Measurements from ENCODE around the gene FAM216B. TPM values are rescaled to one million over a fixed set of nuclear protein-coding genes. Genes with fewer than 3 reads are reported as not detected.

The FAM216B gene
- total and polyA plus RNA-seq, 2 of the 13 experiments (the other 11 are each of a cell fraction or from before 2014, with no cell fraction given) = not detected

DNA sequence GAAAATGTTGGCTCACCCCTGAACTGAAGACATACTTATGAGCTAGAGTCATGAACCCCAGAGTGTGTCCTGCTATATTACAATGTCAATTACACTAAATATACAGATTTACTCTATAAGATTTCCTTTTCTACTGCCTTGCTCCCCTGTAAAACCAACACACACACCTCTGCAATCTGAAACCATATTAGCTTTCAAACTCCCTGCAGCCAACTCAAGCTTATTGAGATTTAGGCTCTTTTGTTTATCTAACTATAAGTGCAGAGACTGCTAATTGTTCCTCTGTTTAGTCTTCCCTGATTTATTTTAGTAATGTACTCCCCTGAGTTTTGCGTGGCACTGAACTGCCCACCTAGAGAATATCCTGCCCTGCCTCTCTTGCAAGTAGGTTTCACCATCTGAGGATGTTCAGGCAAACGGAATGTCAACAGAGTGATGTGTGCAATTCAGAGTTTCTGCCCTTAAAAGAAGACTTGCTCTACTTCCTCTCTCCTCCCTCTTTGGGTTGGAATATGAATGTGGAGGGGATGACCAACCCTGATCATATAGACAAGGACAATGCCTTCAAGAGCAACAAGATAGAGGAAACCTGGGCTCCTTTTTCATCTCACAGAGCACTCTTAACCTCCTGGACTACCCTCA is 22.3 kb downstream of the FAM216B start:
- Histone ChIP-seq H3K4me1 (ENCODE audit: insufficient read depth, low read length) (no peaks in the 10 kb centered on the region), H3K9ac (ENCODE audit: insufficient read depth, low read depth, low read length) (no peak overlapping the region), H3K4me2 (ENCODE audit: low read depth, low read length) (no peak overlapping the region), H3K27ac (ENCODE audit: extremely low read length, insufficient read depth, low read length) (no peak overlapping the region), H4K20me1 (ENCODE audit: insufficient read depth, low read length) (no peaks in the 10 kb centered on the region), H3K36me3 (replicated peaks in 1 of 2; ENCODE audit: control insufficient read depth in 1 of 2, insufficient read depth in 2 of 2, low read length in 2 of 2) (no peaks in the 10 kb centered on the region), H3K79me2 (ENCODE audit: insufficient read depth, low read length) (no peaks in the 10 kb centered on the region), H3K4me3 (replicated peaks in 1 of 3; ENCODE audit: insufficient read depth in 1 of 3, low read depth in 2 of 3, low read length in 3 of 3) (no peak overlapping the region), H3K9me3 (ENCODE audit: low read length) (no peaks in the 10 kb centered on the region), H3K27me3 (ENCODE audit: control insufficient read depth in 1 of 2, insufficient read depth in 2 of 2, low read length in 2 of 2) (no peaks in the 10 kb centered on the region; a peak in 1 of 5 replicates), H2AFZ (ENCODE audit: low read length) (no peak overlapping the region)
- POLR2A ChIA-PET = no interaction called here
- TF ChIP-seq IRF2 (CRISPR knock-in tag; IDR thresholded peaks at IDR 0.05) = no peak
- TF ChIP-seq ZNF746 (CRISPR knock-in tag; IDR thresholded peaks at IDR 0.05) = no peak
- TF ChIP-seq MBD4 (IDR thresholded peaks at IDR 0.05; ENCODE audit: borderline replicate concordance, low read length) = no peak
- TF ChIP-seq KLF6 (CRISPR knock-in tag; IDR thresholded peaks at IDR 0.05) = no peak
- TF ChIP-seq THAP11 (CRISPR knock-in tag; IDR thresholded peaks at IDR 0.05) = no peak
- TF ChIP-seq ZNF331 (CRISPR knock-in tag; IDR thresholded peaks at IDR 0.05) = no peak
- TF ChIP-seq ZNF577 (CRISPR knock-in tag; IDR thresholded peaks at IDR 0.05; ENCODE audit: borderline replicate concordance, low read depth) = no peak
- TF ChIP-seq ZNF430 (CRISPR knock-in tag; IDR thresholded peaks at IDR 0.05) = no peak
- TF ChIP-seq, protein P1, sequence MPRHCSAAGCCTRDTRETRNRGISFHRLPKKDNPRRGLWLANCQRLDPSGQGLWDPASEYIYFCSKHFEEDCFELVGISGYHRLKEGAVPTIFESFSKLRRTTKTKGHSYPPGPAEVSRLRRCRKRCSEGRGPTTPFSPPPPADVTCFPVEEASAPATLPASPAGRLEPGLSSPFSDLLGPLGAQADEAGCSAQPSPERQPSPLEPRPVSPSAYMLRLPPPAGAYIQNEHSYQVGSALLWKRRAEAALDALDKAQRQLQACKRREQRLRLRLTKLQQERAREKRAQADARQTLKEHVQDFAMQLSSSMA (CRISPR knock-in tag; IDR thresholded peaks at IDR 0.05) = no peak
- no peak for TF ChIP-seq ELF3 (CRISPR knock-in tag; IDR thresholded peaks at IDR 0.05)
- no peak for TF ChIP-seq KDM4B (CRISPR knock-in tag; IDR thresholded peaks at IDR 0.05)
- no peak for TF ChIP-seq ZNF10 (CRISPR knock-in tag; IDR thresholded peaks at IDR 0.05; ENCODE audit: borderline replicate concordance, low read depth)
- TF ChIP-seq ZFP41 (CRISPR knock-in tag; IDR thresholded peaks at IDR 0.05; ENCODE audit: borderline replicate concordance) = no peak
- TF ChIP-seq, protein P2, sequence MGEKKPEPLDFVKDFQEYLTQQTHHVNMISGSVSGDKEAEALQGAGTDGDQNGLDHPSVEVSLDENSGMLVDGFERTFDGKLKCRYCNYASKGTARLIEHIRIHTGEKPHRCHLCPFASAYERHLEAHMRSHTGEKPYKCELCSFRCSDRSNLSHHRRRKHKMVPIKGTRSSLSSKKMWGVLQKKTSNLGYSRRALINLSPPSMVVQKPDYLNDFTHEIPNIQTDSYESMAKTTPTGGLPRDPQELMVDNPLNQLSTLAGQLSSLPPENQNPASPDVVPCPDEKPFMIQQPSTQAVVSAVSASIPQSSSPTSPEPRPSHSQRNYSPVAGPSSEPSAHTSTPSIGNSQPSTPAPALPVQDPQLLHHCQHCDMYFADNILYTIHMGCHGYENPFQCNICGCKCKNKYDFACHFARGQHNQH (CRISPR knock-in tag; IDR thresholded peaks at IDR 0.05) = no peak
- TF ChIP-seq, protein P3, sequence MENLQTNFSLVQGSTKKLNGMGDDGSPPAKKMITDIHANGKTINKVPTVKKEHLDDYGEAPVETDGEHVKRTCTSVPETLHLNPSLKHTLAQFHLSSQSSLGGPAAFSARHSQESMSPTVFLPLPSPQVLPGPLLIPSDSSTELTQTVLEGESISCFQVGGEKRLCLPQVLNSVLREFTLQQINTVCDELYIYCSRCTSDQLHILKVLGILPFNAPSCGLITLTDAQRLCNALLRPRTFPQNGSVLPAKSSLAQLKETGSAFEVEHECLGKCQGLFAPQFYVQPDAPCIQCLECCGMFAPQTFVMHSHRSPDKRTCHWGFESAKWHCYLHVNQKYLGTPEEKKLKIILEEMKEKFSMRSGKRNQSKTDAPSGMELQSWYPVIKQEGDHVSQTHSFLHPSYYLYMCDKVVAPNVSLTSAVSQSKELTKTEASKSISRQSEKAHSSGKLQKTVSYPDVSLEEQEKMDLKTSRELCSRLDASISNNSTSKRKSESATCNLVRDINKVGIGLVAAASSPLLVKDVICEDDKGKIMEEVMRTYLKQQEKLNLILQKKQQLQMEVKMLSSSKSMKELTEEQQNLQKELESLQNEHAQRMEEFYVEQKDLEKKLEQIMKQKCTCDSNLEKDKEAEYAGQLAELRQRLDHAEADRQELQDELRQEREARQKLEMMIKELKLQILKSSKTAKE (CRISPR knock-in tag; IDR thresholded peaks at IDR 0.05; ENCODE audit: borderline replicate concordance) = no peak
- no peak for TF ChIP-seq DPF2 (CRISPR knock-in tag; IDR thresholded peaks at IDR 0.05; ENCODE audit: borderline replicate concordance, low read depth)
- no peak for TF ChIP-seq GTF2F1 (IDR thresholded peaks at IDR 0.05; ENCODE audit: low read length)
- TF ChIP-seq MLLT10 (CRISPR knock-in tag; IDR thresholded peaks at IDR 0.05) = no peak
- no peak for TF ChIP-seq ZIK1 (CRISPR knock-in tag; IDR thresholded peaks at IDR 0.05; ENCODE audit: borderline replicate concordance, low read depth)
- no peak for TF ChIP-seq FIP1L1 (IDR thresholded peaks at IDR 0.05; ENCODE audit: borderline replicate concordance, insufficient read depth, low read depth, low read length)
- ATAC-seq = no peak
- in situ Hi-C loops (cut with HindIII; ENCODE audit: extremely low pct_ligation_motif_present, low pct_unique_long_range_greater_than_20kb) (no loop called here), intact Hi-C loops (cut with micrococcal nuclease; ENCODE audit: unreplicated experiment) (no loop called here)
- no TSS peak for BruUV-seq (replicated peaks)
- FAIRE-seq = no peak
- CTCF ChIA-PET (ENCODE audit: low intra/inter-chr PET ratio, low total read pairs) = no interaction called here
- no peak for DNase-seq (ENCODE audit: low spot score)
- WGBS (ENCODE audit: low lambda C conversion rate) = 8% methylated on average over 2 of the region's 2 CpGs

All from HepG2 (cell line).